HG03066 (cell line): ENCODE measurements around the gene LDHAL6B.

Source experiments
- ATAC-seq: cut with Tn5 transposase; IDR thresholded peaks from one replicate; pipeline ENCODE4 v1.9.1; 2021; ENCODE audit warnings: low read depth; ENCODE audit not compliant: unreplicated experiment

LDHAL6B gene

GRCh38 chr15:59176653-59177316, 29.9 kb upstream of the LDHAL6B start:
- no peak for ATAC-seq

GRCh38 chr15:59177317-59177660, 29.4 kb upstream of the LDHAL6B start:
- no peak for ATAC-seq

- ATAC-seq: no peak
Measured at GRCh38 chr15:59178151-59178695, 28.4 kb upstream of the LDHAL6B start.

GRCh38 chr15:59179717-59180116, 26.9 kb upstream of the LDHAL6B start:
- ATAC-seq: no peak

- no peak for ATAC-seq
Measured at GRCh38 chr15:59180945-59181600, 25.6 kb upstream of the LDHAL6B start.

- no peak for ATAC-seq
Measured at GRCh38 chr15:59185725-59186124, 20.9 kb upstream of the LDHAL6B start.

- ATAC-seq: no peak
Measured at GRCh38 chr15:59186501-59186900, 20.1 kb upstream of the LDHAL6B start.

GRCh38 chr15:59189241-59189640, 17.4 kb upstream of the LDHAL6B start:
- ATAC-seq: no peak

GRCh38 chr15:59190291-59190690, 16.4 kb upstream of the LDHAL6B start:
- ATAC-seq: no peak

GRCh38 chr15:59191855-59192237, 14.8 kb upstream of the LDHAL6B start:
- ATAC-seq: no peak

- no peak for ATAC-seq
Measured at GRCh38 chr15:59194639-59195325, 11.9 kb upstream of the LDHAL6B start.

GRCh38 chr15:59196416-59196815, 10.2 kb upstream of the LDHAL6B start:
- no peak for ATAC-seq

- ATAC-seq: no peak
Measured at GRCh38 chr15:59197454-59197853, 9.2 kb upstream of the LDHAL6B start.

- ATAC-seq: no peak
Measured at GRCh38 chr15:59199626-59200465, 6.8 kb upstream of the LDHAL6B start.

GRCh38 chr15:59200560-59200959, 6.1 kb upstream of the LDHAL6B start:
- ATAC-seq: no peak

- no peak for ATAC-seq
Measured at GRCh38 chr15:59203008-59203407, 3.6 kb upstream of the LDHAL6B start.

GRCh38 chr15:59203657-59204056, 3.0 kb upstream of the LDHAL6B start:
- no peak for ATAC-seq

- ATAC-seq: no peak
Measured at GRCh38 chr15:59205839-59206622, 612 bp upstream of the LDHAL6B start.

- ATAC-seq: no peak
Measured at GRCh38 chr15:59208613-59209249, 2.1 kb downstream of the LDHAL6B start.

- no peak for ATAC-seq
Measured at GRCh38 chr15:59210186-59210585, 3.5 kb downstream of the LDHAL6B start.
